ENCODE measurements around the gene KRT35.

- TF ChIP-seq CTCF (IDR thresholded peaks at IDR 0.05) (no peak), POLR2A (IDR thresholded peaks at IDR 0.05) (no peak)
These were observed 29.7 kb downstream of the KRT35 start for GRCh38 chr17:41451154-41451728.
